ENCODE data around the gene CIB2. TPM values are rescaled to one million over a fixed set of nuclear protein-coding genes. Genes with fewer than 3 reads are reported as not detected.
A peak's percentile ranks its signal among the peaks of the same experiment; 100 is the strongest.

Gene CIB2
- total RNA-seq, 4 donors from 2014 or later: 17.5 to 70.9 (median 21.0) TPM

GRCh38 chr15:78149068-78149804 lies 18.0 kb upstream of the CIB2 start, which contains the start of gene IDH3A:
Gene IDH3A, plus strand, starts transcription at chr15:78149362. Its CDS starts 42 bp downstream, at chr15:78149404.
- Histone ChIP-seq H3K27me3 (no peaks in the 10 kb centered on the region), H3K27ac (peak within 1 kb of the TSS; percentile 84 to 92 (median 92)), H3K36me3 (no peaks in the 10 kb centered on the region), H3K9me3 (no peaks in the 10 kb centered on the region), H3K4me1 (peaks cover 0 to 22% (median 2%) of the 10 kb centered on the region in 4 donors), H3K4me3 (peak within 1 kb of the TSS; percentile 90 to 98 (median 93))
- TF ChIP-seq CTCF (IDR thresholded peaks at IDR 0.05) (peak in 1 of 6 experiments; percentile 3), POLR2A (IDR thresholded peaks at IDR 0.05) (peak; percentile 63 to 88)
- peak; percentile 99 to 100 (median 100) for DNase-seq

GRCh38 chr15:78148392-78149067 lies 17.3 kb upstream of the CIB2 start:
- Histone ChIP-seq H3K36me3 (no peaks in the 10 kb centered on the region), H3K27me3 (no peaks in the 10 kb centered on the region), H3K4me1 (peaks cover 0 to 22% (median 2%) of the 10 kb centered on the region in 4 donors), H3K9me3 (no peaks in the 10 kb centered on the region), H3K27ac (peak overlapping the region; percentile 84 to 92 (median 92)), H3K4me3 (peak overlapping the region; percentile 90 to 98 (median 93))
- peak in 1 of 3 donors; percentile 44 for DNase-seq
- TF ChIP-seq POLR2A (IDR thresholded peaks at IDR 0.05): no peak
- no peak for TF ChIP-seq CTCF (IDR thresholded peaks at IDR 0.05)

GRCh38 chr15:78147566-78147965 lies 16.3 kb upstream of the CIB2 start:
- Histone ChIP-seq H3K9me3 (no peaks in the 10 kb centered on the region), H3K4me1 (peaks cover 0 to 22% (median 2%) of the 10 kb centered on the region in 4 donors), H3K36me3 (no peaks in the 10 kb centered on the region), H3K27me3 (no peaks in the 10 kb centered on the region), H3K27ac (no peak overlapping the region), H3K4me3 (no peak overlapping the region)
- TF ChIP-seq POLR2A (IDR thresholded peaks at IDR 0.05) (no peak), CTCF (IDR thresholded peaks at IDR 0.05) (no peak)
- DNase-seq: peak in 1 of 3 donors; percentile 37

- Histone ChIP-seq H3K4me3 (no peak overlapping the region), H3K4me1 (peaks cover 0 to 22% (median 2%) of the 10 kb centered on the region in 4 donors), H3K27ac (no peak overlapping the region), H3K36me3 (no peaks in the 10 kb centered on the region), H3K27me3 (no peaks in the 10 kb centered on the region), H3K9me3 (no peaks in the 10 kb centered on the region)
- TF ChIP-seq CTCF (IDR thresholded peaks at IDR 0.05) (no peak), POLR2A (IDR thresholded peaks at IDR 0.05) (no peak)
- peak in 1 of 3 donors; percentile 40 for DNase-seq
Measured at GRCh38 chr15:78146425-78147154, 15.3 kb upstream of the CIB2 start.

GRCh38 chr15:78142332-78142731 lies 11.1 kb upstream of the CIB2 start:
- TF ChIP-seq POLR2A (IDR thresholded peaks at IDR 0.05): no peak
- no peak for TF ChIP-seq CTCF (IDR thresholded peaks at IDR 0.05)
- no peaks in the 10 kb centered on the region for H3K27me3 ChIP-seq
- H3K36me3 ChIP-seq: no peaks in the 10 kb centered on the region
- peak in 1 of 3 donors; percentile 27 for DNase-seq
- H3K27ac ChIP-seq: no peak overlapping the region
- no peaks in the 10 kb centered on the region for H3K9me3 ChIP-seq
- H3K4me1 ChIP-seq: peaks cover 0 to 15% (median 0%) of the 10 kb centered on the region in 4 donors
- H3K4me3 ChIP-seq: no peak overlapping the region

All from Peyer's patch (tissue), 4 donors.